SKM-1 (cell line): ENCODE measurements around the gene RNPEPL1.

Source experiments
- DNase-seq: peaks from one replicate; lab custom pipeline; 2025; ENCODE audit not compliant: unreplicated experiment; lab: John Stamatoyannopoulos, UW

RNPEPL1 gene

DNA sequence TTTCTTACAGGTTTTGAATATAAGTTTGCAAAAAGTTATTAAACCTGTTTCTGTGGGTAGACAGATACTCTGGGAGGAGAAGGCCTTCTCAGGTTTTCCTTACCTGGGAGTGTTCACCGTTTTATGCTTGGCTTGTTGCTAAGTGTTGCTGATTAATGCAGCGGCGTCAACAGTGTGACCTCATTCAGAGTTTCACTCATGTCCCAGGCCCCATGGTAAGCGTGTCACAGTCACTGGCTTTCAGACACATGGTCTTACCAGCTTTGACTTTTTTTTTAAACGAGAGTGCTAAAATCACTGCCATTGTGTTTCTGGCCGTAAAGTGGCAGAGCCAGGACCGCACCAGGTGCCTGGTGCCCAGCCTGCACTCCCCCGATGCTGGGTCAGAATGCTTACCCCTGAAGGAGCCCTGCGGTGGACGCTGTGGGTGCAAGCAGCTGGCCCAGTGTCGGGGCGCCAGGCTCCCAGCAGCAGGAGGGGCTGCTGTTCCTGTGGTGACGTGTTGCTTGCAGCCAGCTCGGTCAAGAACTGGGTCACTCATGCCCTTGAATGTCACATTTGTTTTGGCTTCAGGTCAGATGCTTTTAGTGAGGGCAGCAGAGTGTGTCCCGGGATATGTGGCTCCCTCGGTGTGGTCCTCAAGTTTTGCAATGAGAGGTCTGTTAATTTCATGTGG lies 21.7 kb downstream of the RNPEPL1 start:
- no peak for DNase-seq

DNA sequence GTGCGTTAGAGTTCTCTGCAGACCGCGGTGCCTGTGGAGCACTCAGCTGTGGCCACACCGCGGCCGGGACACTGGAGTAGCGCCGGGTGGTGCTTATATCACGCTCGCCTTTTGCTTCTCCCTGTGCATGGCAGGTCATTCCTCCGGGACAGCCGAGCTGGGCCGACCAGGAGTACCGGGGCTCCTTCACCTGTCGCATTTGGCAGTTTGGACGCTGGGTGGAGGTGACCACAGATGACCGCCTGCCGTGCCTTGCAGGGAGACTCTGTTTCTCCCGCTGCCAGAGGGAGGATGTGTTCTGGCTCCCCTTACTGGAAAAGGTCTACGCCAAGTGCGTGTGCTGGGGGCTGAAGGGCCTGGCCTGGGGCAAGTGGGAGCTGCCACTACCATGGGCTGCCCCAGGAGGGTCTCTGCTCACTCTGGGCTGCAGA lies 22.4 kb downstream of the RNPEPL1 start:
- no peak for DNase-seq

DNA sequence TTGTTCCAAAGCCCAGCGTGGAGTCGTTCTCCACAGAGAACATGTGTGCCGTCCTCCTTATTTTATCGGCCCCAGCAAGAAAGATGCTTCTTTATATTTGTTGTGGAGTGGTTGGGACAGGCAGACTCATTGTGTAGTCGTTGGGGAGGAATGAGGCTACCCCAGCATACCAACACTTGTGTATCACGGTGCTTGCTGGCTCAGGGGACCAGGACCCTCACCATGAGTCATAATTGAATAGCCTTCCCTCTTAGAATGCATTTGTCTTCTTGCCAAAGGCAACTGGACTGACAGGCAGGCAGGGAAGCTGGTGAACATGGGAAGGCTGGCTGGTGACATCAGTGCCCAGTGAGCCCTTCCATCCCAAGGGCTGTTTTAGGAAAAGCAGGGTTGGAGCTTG lies 22.9 kb downstream of the RNPEPL1 start:
- no peak for DNase-seq

DNA sequence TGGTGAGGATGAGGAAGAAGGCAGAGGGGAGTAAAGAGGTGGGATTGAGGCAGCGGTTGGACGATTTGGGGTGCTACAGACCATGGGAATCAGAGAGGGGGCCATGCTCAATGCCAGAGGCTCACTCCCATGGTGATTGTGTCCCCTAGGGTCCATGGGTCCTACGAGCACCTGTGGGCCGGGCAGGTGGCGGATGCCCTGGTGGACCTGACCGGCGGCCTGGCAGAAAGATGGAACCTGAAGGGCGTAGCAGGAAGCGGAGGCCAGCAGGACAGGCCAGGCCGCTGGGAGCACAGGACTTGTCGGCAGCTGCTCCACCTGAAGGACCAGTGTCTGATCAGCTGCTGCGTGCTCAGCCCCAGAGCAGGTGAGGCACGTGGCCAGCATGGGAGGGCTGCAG lies 23.5 kb downstream of the RNPEPL1 start:
- no peak for DNase-seq

DNA sequence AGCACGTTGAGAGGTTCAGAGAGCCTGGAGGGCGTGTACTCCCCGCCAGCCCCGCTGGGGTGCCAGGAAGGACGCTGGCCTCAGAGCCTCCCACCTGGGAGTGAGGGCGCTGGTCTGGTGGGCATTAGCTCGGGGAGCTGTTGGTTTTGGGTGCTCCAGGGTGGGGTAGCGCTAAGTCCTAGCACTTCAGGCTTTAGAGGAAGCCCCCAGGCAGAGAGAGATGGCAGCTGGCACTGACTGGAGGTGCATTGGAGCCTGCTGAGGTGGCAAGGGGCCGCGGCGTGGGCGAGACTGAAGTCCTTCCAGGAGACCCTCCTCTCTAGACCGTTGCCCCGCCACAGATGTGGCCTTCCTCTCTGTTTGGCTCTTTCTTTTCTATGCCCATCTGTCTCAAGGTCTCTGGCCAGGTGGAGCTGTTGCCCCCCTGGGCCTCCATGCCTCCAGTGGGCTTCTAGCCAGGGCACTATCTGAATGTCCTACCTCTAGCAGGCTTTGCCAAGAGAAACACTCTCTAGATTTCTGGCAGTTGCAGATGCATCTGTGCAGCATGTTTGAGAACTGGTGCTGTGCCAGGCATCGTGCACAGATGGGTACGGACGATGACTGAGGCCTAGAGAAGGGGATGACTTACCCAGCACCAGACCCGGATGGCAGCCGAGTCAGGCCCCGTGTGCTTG lies 24.9 kb downstream of the RNPEPL1 start:
- DNase-seq, result no peak

DNA sequence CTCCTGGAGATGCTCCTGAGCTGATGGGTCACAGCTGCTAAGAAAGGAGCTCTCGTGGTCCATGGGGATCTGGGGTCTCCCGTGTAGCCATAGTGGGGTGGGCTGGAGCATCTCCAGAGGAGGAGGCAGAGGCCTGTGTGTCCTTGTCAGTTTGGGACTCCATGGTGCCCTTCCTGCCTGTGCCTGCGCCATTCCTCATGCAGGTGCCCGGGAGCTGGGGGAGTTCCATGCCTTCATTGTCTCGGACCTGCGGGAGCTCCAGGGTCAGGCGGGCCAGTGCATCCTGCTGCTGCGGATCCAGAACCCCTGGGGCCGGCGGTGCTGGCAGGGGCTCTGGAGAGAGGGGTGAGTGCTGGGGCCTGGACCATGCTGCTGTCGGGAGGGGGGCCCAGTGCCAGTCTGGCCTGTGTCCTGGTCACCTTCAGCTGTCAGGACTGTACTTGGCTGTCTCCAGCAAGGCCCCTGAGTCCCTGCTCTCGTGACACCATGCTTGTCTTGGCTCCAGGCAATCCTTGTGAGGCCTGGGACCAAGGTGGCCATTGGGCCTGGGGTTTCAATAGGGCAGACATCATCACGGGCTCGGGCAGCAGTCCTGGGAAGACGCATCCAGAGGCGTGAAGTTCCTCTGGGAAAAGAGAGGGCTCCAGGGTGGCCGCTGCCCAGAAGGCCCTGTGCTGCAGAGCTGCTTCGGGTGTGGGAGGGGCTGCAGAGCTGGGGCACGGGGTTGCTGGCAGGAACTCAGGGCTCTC lies 25.6 kb downstream of the RNPEPL1 start:
- DNase-seq, result no peak

DNA sequence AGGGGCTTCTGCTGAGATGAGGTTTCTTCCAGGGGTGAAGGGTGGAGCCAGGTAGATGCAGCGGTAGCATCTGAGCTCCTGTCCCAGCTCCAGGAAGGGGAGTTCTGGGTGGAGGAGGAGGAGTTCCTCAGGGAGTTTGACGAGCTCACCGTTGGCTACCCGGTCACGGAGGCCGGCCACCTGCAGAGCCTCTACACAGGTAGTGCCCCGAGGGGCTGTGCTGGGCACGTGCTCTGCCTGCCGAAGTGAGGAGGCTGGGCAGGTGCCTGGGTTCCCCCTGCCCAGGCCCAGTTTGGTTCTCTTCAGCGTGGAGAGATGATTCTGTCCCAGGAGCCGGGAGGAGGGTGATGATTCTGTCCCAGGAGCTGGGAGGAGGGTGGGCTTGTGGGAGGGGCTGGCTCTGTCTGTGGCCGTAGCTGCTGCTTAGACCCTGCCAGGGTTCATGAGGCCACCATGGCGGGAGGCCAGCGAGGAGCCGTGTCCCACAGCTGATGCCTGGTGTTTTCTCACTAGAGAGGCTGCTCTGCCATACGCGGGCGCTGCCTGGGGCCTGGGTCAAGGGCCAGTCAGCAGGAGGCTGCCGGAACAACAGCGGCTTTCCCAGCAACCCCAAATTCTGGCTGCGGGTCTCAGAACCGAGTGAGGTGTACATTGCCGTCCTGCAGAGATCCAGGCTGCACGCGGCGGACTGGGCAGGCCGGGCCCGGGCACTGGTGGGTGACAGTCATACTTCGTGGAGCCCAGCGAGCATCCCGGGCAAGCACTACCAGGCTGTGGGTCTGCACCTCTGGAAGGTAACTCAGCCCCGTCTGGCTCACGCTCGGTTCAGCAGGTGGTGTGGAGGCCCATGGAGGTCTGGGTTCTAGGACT lies 26.5 kb downstream of the RNPEPL1 start:
- DNase-seq, result no peak

DNA sequence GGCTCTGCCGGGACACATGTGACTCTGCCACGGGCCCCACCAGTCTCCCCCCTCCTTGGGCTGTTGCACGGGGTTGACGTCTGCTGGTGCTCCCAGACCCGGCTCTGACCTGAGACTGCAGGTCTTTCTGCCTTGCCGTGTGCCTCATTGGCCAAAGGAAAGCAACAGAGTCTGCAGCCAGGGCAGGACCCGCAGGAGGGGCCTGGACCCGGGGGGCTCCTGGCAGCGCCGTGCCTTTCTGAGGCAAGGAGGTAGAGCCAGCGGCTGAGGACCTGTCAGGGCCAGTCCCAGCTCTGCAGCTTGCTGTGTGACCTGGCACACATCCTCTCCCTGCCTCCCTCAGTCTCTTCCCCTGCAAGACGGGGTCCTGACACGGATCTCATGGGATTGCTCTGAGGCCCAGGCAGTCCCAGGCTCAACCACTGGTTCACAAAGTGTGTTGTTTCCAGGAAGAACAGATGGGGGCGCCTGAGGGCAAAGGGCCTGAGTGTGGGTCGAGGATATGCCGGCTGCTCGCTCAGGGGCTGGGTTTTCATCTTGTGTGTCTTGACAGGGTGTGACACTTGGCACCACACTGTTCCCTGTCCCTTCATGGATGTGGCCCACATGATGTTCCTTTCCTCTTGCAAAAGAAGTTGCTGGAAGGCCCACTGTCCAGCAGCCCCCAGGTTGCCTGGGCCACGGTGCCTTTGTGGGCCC lies 27.2 kb downstream of the RNPEPL1 start:
- DNase-seq, result no peak

DNA sequence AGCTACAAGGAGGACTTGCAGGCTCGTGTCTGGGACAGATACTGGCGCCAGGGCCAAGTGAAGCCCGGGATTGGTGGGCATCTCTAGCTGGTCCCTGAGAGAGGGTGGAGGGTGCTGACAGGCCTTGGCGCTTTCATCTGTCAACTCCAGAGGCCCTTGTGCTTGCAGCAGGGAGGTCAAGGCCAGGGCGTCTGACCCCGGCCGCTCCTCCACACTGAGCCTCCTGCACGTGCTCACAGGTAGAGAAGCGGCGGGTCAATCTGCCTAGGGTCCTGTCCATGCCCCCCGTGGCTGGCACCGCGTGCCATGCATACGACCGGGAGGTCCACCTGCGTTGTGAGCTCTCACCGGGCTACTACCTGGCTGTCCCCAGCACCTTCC lies 27.8 kb downstream of the RNPEPL1 start:
- no peak for DNase-seq

DNA sequence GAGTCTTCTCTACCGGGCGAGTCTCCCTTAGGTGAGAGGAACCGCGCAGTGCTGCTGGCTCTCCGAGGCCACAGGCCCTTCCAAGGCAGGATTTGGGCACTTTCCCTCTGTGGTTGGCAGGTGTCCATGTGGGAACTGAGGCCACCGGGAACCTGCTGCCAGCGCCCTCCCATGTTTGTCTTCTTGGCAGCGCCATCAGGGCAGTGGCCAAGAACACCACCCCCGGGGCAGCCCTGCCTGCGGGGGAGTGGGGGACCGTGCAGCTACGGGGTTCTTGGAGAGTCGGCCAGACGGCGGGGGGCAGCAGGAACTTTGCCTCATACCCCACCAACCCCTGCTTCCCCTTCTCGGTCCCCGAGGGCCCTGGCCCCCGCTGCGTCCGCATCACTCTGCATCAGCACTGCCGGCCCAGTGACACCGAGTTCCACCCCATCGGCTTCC lies 28.2 kb downstream of the RNPEPL1 start:
- DNase-seq, result no peak

DNA sequence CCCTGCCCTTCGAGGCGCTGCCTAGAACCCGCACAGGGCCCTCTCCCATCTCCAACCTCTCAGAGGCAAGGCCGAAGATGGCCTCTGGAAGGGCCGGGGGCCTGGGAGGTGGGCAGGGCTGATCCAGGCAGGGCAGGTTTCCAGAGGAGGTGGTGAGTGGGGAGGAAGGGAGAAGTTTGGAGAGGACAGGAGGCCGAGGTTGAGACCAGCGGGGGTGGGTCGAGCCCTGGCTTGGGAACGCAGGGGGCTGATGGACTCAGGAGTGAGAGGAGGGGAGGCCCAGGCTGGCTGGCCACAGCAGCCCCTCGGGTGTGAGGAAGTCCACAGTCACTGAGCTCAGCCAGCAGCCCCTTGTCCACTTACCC lies 28.8 kb downstream of the RNPEPL1 start:
- no peak for DNase-seq

DNA sequence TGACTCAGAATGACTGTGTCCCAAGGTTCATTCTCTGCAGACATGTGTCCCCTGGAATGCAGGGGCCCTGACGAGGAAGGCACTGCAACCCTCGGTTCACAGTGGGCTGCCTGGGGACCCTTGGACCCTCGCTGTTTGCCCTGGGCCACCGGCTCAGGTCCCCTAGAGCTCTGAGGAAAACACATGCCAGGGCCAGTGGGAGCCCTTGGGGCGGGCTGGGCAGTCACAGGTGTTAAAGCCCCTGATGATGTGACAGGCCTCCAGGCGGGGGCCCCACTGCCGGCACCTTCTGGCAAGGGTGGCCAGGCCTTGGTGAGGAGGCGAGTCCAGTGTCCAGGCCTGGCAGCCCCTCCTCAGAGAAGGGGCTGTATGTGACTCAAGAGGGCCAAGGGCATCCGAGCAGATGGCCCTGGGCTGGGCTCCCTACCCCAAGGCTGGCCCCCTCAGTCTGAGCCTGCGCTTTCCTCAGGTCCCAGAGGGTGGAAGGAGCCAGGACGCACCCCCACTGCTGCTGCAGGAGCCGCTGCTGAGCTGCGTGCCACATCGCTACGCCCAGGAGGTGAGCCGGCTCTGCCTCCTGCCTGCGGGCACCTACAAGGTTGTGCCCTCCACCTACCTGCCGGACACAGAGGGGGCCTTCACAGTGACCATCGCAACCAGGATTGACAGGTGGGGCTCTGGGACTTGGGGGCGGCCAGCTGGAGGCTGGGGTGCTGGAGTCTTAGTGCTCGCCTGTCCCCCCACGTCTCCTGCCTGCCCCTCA lies 29.3 kb downstream of the RNPEPL1 start:
- DNase-seq, result no peak

DNA sequence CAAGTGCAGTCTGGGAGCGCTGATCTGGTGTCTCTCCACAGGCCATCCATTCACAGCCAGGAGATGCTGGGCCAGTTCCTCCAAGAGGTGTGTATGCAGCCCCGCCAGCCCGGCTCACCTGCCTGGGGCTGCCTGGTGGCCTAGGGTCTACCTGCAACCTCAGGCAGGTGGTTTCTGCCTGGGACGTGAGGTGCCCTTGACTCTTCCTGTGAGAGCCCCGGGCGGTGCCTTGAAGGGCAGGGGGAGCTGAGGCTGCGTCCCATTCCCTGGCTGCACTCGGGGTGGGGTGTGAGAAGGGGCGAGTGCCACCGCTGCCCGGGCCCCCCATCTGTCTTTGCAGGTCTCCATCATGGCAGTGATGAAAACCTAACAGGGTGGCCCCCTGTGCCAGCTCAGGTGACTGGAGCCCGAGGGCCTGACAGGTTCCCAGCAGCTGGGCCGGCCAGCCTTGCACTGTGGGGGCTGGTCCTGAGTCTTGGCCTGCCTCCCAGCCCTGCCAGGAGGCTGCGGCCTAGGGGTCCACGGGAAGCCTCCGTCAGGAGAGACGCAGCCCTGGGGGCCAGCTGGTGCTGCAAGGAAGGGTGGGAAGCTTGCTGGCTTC lies 30.1 kb downstream of the RNPEPL1 start:
- DNase-seq, result no peak

DNA sequence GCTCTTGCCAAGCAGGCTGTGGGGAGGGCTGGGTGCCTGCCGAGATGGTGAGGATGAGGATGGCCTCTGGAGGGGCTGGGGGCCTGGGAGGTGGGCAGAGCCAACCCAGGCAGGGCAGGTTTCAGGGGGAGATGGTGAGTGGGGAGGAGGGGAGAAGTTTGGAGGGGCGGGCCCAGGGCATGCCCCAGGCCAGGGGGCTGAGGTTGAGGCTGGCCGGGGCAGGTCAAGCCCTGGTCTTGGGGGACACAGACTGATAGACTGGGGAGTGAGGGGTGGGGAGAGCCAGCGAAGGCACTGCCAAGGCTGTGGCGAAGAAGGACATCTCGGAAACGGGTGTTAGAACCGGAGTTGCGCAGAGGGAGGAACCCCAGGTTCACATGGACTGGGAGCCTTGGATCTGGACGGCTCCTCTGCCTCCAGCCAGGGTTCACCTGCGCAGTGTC lies 30.9 kb downstream of the RNPEPL1 start:
- DNase-seq, result no peak

DNA sequence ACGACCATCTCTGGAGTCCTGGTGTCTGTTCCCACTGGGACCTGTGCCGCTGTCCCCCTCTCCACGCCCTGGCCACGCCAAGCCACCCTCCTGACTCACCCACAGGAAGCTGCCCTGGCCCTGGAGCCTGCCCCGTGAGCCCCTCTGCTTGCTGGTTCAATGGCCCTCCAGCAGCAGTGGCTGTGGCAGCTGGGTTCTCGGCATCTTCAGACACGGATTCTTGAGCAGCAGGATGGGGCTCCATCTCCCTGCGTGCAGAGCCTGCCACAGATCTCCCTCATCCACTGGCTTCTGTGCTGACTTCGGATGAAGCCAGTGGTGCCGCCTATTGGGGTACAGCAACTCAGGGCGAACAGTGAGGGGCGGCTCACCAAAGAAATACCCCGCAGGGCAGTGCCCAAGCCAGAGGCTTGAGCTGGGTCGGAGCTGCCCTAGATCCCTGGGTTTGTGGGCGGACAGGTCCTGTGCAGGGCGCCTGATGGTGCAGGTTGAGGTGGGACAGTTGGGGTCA lies 32.2 kb downstream of the RNPEPL1 start:
- DNase-seq, result no peak

DNA sequence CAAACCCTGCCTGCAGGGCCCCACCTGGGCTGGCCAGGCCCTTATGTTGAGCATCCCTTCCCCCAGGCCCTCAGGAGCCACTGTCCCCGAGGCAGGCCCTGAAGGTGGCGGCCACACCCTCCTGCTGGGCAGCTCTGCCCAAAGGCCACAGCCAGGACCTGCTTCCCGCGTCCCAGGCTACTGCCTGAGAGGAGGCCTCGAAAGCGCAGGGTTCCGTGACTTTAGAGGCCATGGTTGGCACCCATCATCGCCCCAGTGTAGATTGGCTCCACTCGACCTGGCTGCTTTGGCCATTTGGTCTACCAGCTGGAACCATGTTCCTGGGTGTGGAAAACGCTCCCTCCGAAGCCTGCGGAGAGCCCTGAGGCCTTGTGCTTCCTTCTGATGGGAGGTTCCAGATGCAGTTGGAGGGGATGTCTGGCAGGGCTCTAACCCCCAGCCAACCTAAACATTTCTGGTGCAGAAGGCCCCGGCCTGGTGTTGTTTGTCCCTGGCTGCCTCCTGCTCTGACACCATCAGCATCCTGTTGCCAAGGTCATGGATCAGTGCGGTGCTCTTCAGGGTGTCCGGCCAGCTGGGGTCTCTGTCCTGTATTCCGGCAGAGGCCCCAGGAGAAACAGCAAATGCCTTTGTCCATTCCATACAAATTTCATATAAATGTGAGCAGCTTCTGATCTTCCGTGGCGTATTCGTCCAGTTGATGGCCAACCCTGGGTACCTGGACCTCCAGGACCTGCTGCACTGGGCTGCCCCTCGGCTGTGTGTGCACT lies 33.0 kb downstream of the RNPEPL1 start:
- DNase-seq, result no peak

DNA sequence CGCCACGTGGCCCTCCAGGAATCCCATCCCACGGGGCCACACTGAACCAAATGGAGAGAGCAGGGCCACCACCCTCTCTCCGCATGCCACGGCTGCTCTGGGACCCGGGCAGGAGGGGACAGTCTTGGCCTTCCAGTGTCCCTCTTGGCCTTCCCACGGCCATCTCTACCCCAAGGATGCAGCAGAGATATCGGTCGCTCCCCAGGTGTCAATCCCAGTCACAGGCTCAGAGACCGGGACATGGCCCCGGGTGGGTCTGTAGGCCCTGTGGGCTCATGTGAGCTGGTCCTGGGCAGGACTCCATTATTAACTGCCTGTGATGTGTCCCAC lies 33.5 kb downstream of the RNPEPL1 start:
- no peak for DNase-seq

DNA sequence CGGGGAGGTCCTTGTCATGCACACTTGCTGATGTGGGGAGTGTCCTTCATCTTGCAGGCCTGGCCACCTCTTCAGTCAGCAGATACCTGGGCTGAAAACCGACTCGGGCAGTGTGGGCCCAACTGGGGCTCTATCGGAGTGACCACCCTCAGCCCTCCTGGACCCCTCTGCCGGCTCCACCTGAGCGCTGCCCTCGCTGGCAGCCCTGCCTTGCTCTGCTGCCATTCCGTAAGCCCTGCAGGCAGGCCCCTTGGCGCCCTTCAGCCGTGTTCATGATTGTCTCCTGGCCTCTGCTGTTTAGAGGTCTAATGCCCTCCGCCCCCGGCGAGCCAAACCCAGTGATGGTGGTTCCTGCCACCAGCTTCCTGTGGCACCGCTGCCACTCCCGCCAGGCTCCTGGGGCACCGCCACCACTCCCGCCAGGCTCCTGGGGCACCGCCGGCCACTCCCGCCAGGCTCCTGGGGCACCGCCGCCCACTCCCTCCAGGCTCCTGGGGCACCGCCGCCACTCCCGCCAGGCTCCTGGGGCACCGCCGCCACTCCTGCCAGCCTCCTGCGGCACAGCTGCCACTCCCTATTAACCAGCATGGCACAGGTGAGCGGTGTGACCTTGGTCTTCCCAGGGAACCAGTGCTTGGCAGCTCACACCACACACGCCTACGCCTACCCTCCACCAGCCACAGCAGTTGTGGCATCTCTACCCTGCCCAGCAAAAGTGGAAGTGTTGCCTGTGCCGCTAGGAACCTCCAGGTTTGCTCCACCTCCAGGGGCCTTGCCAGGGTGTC lies 34.2 kb downstream of the RNPEPL1 start:
- no peak for DNase-seq
